ENCODE data around the gene UPF1.

UPF1 gene

DNA sequence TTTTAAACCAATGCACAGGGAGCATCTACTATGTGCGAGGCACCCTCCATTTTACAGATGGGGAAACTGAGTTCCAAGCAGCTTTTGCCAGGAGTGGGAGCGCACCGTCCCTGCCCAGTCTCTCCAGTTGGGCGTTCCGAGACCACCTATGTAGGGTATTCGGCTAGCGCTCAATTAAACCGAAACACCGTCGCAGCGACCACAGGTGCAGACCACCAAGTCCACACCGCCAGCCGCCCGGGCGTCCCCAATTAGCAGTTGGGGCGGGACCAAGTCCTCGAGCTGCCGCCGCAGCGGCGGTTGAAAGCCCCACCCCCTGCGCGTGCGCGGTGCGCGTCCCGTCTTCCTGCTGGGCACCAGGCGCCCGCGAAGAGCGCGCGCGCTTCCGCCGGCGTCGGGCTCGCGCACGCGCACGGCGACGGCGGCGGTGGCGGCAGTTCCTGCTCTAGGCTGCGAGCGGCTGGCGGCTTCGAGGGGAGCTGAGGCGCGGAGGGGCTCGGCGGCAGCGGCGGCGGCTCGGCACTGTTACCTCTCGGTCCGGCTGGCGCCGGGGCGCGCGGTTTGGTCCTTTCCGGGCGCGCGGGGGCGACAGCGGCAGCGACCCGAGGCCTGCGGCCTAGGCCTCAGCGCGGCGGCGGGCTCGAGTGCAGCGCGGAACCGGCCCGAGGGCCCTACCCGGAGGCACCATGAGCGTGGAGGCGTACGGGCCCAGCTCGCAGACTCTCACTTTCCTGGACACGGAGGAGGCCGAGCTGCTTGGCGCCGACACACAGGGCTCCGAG is at the start of gene UPF1:
UPF1 (plus strand) TSS at position 436 of the 782 bp plus-strand sequence; CDS start at position 687, 251 bp downstream.
- H3K27ac ChIP-seq = peak within 1 kb of the TSS; percentile 79 to 89
- peaks cover 0 to 9% (median 0%) of the 10 kb centered on the region in 3 donors for H3K36me3 ChIP-seq
- peak; percentile 89 to 95 for DNase-seq
- H3K4me3 ChIP-seq = peak within 1 kb of the TSS; percentile 72 to 97
- peaks cover 0 to 7% (median 6%) of the 10 kb centered on the region in 3 donors for H3K9me3 ChIP-seq
- TF ChIP-seq, protein P1, sequence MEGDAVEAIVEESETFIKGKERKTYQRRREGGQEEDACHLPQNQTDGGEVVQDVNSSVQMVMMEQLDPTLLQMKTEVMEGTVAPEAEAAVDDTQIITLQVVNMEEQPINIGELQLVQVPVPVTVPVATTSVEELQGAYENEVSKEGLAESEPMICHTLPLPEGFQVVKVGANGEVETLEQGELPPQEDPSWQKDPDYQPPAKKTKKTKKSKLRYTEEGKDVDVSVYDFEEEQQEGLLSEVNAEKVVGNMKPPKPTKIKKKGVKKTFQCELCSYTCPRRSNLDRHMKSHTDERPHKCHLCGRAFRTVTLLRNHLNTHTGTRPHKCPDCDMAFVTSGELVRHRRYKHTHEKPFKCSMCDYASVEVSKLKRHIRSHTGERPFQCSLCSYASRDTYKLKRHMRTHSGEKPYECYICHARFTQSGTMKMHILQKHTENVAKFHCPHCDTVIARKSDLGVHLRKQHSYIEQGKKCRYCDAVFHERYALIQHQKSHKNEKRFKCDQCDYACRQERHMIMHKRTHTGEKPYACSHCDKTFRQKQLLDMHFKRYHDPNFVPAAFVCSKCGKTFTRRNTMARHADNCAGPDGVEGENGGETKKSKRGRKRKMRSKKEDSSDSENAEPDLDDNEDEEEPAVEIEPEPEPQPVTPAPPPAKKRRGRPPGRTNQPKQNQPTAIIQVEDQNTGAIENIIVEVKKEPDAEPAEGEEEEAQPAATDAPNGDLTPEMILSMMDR (IDR thresholded peaks at IDR 0.05) = peak; percentile 8 to 34
- peaks cover 0 to 42% (median 26%) of the 10 kb centered on the region in 4 donors for H3K4me1 ChIP-seq
- intact Hi-C loops (cut with DNase I; ENCODE audit: low total_unique reads) = loop anchor here (5.0 kb wide), 1 partner anchor 144 kb away; no protein-coding TSS in a partner anchor
- no peaks in the 10 kb centered on the region for H3K27me3 ChIP-seq

GRCh38 chr19:18782559-18783225 is 49.1 kb upstream of the UPF1 start:
- TF ChIP-seq, protein P1 (IDR thresholded peaks at IDR 0.05) = no peak

DNA sequence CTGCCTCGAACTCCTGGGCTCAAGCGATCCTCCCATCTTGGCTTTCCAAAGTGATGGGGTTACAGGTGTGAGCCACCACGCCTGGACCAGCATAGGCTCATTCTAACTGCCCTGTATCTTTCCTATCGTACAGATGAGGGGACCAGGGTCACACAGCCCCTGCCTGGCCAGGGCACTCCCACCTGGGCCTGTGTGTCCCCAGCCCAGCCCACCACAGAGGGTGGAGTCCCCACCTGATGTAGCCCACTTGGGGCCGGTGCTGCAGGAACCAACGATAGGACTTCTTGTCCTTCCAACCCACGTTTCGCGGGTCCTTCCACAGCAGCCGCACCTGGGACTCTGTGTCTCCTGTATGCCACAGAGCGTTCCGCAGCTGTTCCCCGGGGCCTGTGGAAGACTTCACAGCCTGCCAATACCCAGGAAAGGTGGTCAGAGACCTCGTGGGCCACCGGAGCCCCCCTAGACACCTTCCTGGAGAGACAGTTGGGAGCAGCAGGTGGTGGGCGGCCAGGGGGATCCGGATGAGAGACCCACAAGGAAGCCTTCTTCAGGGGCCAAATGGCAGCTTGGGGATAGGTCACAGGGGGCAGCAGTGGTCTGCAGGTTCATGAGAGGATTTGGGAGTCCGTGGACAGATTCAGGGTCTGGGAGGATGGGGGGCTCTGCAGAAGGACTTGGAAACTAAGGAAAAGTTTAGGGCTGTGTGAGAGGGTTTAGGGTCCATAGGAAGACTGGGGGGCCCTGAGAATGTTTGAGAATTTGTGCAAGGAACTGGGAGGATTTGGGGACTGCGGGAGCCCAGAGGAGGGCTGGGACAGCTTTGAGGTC is 47.6 kb upstream of the UPF1 start:
- peaks cover 9 to 59% of the 10 kb centered on the region in 2 donors for H3K27me3 ChIP-seq
- TF ChIP-seq, protein P1 (IDR thresholded peaks at IDR 0.05) = no peak
- no peak overlapping the region for H3K27ac ChIP-seq
- DNase-seq = no peak
- intact Hi-C loops (cut with DNase I; ENCODE audit: low total_unique reads) = no loop called here
- no peaks in the 10 kb centered on the region for H3K36me3 ChIP-seq
- no peak overlapping the region for H3K4me3 ChIP-seq
- H3K9me3 ChIP-seq = no peaks in the 10 kb centered on the region
- H3K4me1 ChIP-seq = peaks cover 0 to 33% (median 21%) of the 10 kb centered on the region in 4 donors

More at GRCh38 chr19:18782559-18783225, 49.1 kb upstream of the UPF1 start:
- DNase-seq = no peak
- H3K27ac ChIP-seq = no peak overlapping the region
- intact Hi-C loops (cut with DNase I; ENCODE audit: low total_unique reads) = no loop called here
- H3K4me1 ChIP-seq = peaks cover 0 to 19% (median 9%) of the 10 kb centered on the region in 4 donors
- H3K4me3 ChIP-seq = no peak overlapping the region
- H3K9me3 ChIP-seq = no peaks in the 10 kb centered on the region
- H3K36me3 ChIP-seq = peaks cover 0 to 2% (median 0%) of the 10 kb centered on the region in 3 donors
- peaks cover 5 to 45% of the 10 kb centered on the region in 2 donors for H3K27me3 ChIP-seq

DNA sequence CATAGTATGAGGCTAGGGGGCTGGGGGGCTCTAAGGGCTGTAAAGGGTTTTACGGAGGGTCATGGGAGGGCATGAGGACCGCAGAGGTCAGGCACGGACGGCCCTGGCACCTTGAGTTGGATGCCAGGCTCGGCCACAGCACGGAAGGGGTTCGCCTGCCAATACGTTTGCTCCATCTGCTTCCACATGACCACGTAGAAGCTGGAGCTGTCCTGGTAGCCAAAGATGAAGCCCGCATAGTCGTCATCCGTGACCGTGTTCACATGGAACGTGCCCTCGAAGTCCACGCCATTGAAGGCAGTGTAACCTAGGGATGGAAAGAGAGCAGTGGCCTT is 47.0 kb upstream of the UPF1 start:
- DNase-seq = no peak
- Histone ChIP-seq H3K4me1 (peaks cover 0 to 39% (median 27%) of the 10 kb centered on the region in 4 donors), H3K36me3 (no peaks in the 10 kb centered on the region), H3K9me3 (no peaks in the 10 kb centered on the region), H3K4me3 (no peak overlapping the region), H3K27ac (no peak overlapping the region), H3K27me3 (peaks cover 14 to 65% of the 10 kb centered on the region in 2 donors)
- TF ChIP-seq, protein P1 (IDR thresholded peaks at IDR 0.05) = no peak
- intact Hi-C loops (cut with DNase I; ENCODE audit: low total_unique reads) = no loop called here
